CD4-positive, alpha-beta T cell (primary cell): ENCODE measurements around the gene FOSL1. TPM values are rescaled to one million over a fixed set of nuclear protein-coding genes. Genes with fewer than 3 reads are reported as not detected.

ENCODE experiments used
- ATAC-seq: fragments of 200-7000 bp; cut with Tn5 transposase; one replicate; pipeline ENCODE4 v1.10.0; 2022; ENCODE audit warnings: mild to moderate bottlenecking; ENCODE audit not compliant: poor library complexity
- CTCF ChIA-PET: fragments of 350-600 bp; sonication (Branson Sonifier 250); formaldehyde crosslinking; loops from one replicate; lab custom pipeline; 2021; ENCODE audit warnings: antibody characterized with exemption, inconsistent platforms; lab: Charles Lee
- POLR2A ChIA-PET: fragments of 350-600 bp; sonication (Branson Sonifier 250); formaldehyde crosslinking; loops from one replicate; lab custom pipeline; 2021; ENCODE audit warnings: antibody characterized with exemption, inconsistent platforms; lab: Charles Lee
- DNase-seq, 14 experiments: peaks; one replicate each; pipeline ENCODE4 v3.0.0-alpha.2; 2013 to 2020; ENCODE audit warnings: mixed read lengths in 2 of 14
- H3K27ac ChIP-seq, 2 donors: one replicate each; pipeline versions ENCODE4 v1.5.1 to v1.7.0; 2013; ENCODE audit warnings: low read length in 2 of 2, low read depth in 1 of 2, mild to moderate bottlenecking in 1 of 2
- H3K27me3 ChIP-seq, 2 experiments: 1 replicate in 1 of 2; 2 replicates in 1 of 2; pipeline versions ENCODE4 v1.6.1 to v1.7.0; 2013; ENCODE audit warnings: low read length in 2 of 2, control low read depth in 1 of 2, mild to moderate bottlenecking in 1 of 2, moderate library complexity in 1 of 2; ENCODE audit not compliant: insufficient read depth in 2 of 2, control insufficient read depth in 1 of 2
- H3K36me3 ChIP-seq: one replicate; pipeline ENCODE4 v1.6.1; 2013; ENCODE audit warnings: low read length, control low read depth; ENCODE audit not compliant: insufficient read depth
- H3K4me1 ChIP-seq: one replicate; pipeline ENCODE4 v1.6.1; 2013; ENCODE audit warnings: low read length, control low read depth; ENCODE audit not compliant: insufficient read depth
- H3K4me3 ChIP-seq: one replicate; pipeline ENCODE4 v1.5.1; 2013; ENCODE audit warnings: mild to moderate bottlenecking, low read length, moderate library complexity
- H3K9me3 ChIP-seq, 2 experiments: 1 replicate in 1 of 2; 2 replicates in 1 of 2; pipeline versions ENCODE4 v1.6.1 to v1.7.0; 2013; ENCODE audit warnings: low read length in 2 of 2, mild to moderate bottlenecking in 2 of 2, control low read depth in 1 of 2, moderate library complexity in 1 of 2; ENCODE audit not compliant: control insufficient read depth in 1 of 2, insufficient read depth in 1 of 2
- H3K27ac Mint-ChIP-seq: one replicate; pipeline ENCODE4 v1.8.0; 2020; ENCODE audit warnings: mixed read lengths
- H3K27me3 Mint-ChIP-seq: one replicate; pipeline ENCODE4 v1.8.0; 2021; ENCODE audit warnings: mixed read lengths
- H3K36me3 Mint-ChIP-seq: one replicate; pipeline ENCODE4 v1.8.0; 2021; ENCODE audit warnings: low read depth, mixed read lengths
- H3K4me1 Mint-ChIP-seq: one replicate; pipeline ENCODE4 v1.8.0; 2021; ENCODE audit warnings: low read depth, mixed read lengths
- H3K4me3 Mint-ChIP-seq: one replicate; pipeline ENCODE4 v1.8.0; 2020; ENCODE audit warnings: mild to moderate bottlenecking, mixed read lengths
- H3K9me3 Mint-ChIP-seq: one replicate; pipeline ENCODE4 v1.8.0; 2020; ENCODE audit warnings: mixed read lengths
- CTCF ChIP-seq: fragments of 200-600 bp; IDR thresholded peaks from one replicate; pipeline ENCODE4 v1.8.0; 2022; ENCODE audit warnings: antibody characterized with exemption, mild to moderate bottlenecking
- intact Hi-C, 2 experiments: fragments of 100-400 bp; cut with DNase I in 1 of 2; cut with micrococcal nuclease in 1 of 2; formaldehyde crosslinking; loops; one replicate each; pipeline versions ENCODE4 v1.15.1 to v1.9.0; 2023 to 2025; cut with DNase I, micrococcal nuclease
- total RNA-seq, 174 experiments: library from RNA in 2 of 174; stranded (reverse) in 2 of 174; gene quantifications; one replicate each; pipeline ENCODE4 v1.2.3 and lab custom pipeline; 2021 to 2026

FOSL1 gene
- total RNA-seq, 2 experiments from 2014 or later, result 1.8 to 2.2 TPM

- Mint-ChIP-seq H3K27me3 (no peaks in the 10 kb centered on the region), H3K9me3 (no peaks in the 10 kb centered on the region), H3K4me1 (no peaks in the 10 kb centered on the region), H3K36me3 (no peaks in the 10 kb centered on the region), H3K4me3 (no peak overlapping the region), H3K27ac (no peak overlapping the region)
- intact Hi-C loops, result no loop called here
- Histone ChIP-seq H3K9me3 (no peaks in the 10 kb centered on the region), H3K27ac (no peak overlapping the region), H3K4me1 (peaks cover 2% of the 10 kb centered on the region), H3K27me3 (no peaks in the 10 kb centered on the region), H3K36me3 (no peaks in the 10 kb centered on the region), H3K4me3 (no peak overlapping the region)
- CTCF ChIA-PET, result no interaction called here
- POLR2A ChIA-PET, result no interaction called here
- DNase-seq, result no peak
- no peak for ATAC-seq
- TF ChIP-seq CTCF, result no peak
These were observed 42.3 kb upstream of the FOSL1 start for GRCh38 chr11:65942531-65942930.

GRCh38 chr11:65941720-65942310 lies 41.6 kb upstream of the FOSL1 start:
- no peaks in the 10 kb centered on the region for H3K4me1 ChIP-seq
- no peak for ATAC-seq
- H3K4me3 ChIP-seq, result no peak overlapping the region
- no peaks in the 10 kb centered on the region for H3K9me3 Mint-ChIP-seq
- intact Hi-C loops, result no loop called here
- H3K9me3 ChIP-seq, result no peaks in the 10 kb centered on the region
- no peaks in the 10 kb centered on the region for H3K36me3 ChIP-seq
- H3K27me3 ChIP-seq, result no peaks in the 10 kb centered on the region
- H3K4me3 Mint-ChIP-seq, result no peak overlapping the region
- no peaks in the 10 kb centered on the region for H3K27me3 Mint-ChIP-seq
- no peak overlapping the region for H3K27ac Mint-ChIP-seq
- no peak for DNase-seq
- no peak overlapping the region for H3K27ac ChIP-seq
- ChIA-PET POLR2A (no interaction called here), CTCF (no interaction called here)
- TF ChIP-seq CTCF, result no peak
- no peaks in the 10 kb centered on the region for H3K4me1 Mint-ChIP-seq
- no peaks in the 10 kb centered on the region for H3K36me3 Mint-ChIP-seq

GRCh38 chr11:65937766-65938165 lies 37.6 kb upstream of the FOSL1 start:
- H3K4me1 ChIP-seq, result no peaks in the 10 kb centered on the region
- Mint-ChIP-seq H3K4me3 (no peak overlapping the region), H3K9me3 (no peaks in the 10 kb centered on the region), H3K27ac (no peak overlapping the region), H3K36me3 (no peaks in the 10 kb centered on the region), H3K27me3 (no peaks in the 10 kb centered on the region), H3K4me1 (no peaks in the 10 kb centered on the region)
- no peak for DNase-seq
- H3K4me3 ChIP-seq, result no peak overlapping the region
- no peak for ATAC-seq
- no peaks in the 10 kb centered on the region for H3K36me3 ChIP-seq
- H3K27ac ChIP-seq, result no peak overlapping the region
- intact Hi-C loops, result no loop called here
- no peak for TF ChIP-seq CTCF
- CTCF ChIA-PET, result no interaction called here
- POLR2A ChIA-PET, result no interaction called here
- H3K27me3 ChIP-seq, result no peaks in the 10 kb centered on the region
- H3K9me3 ChIP-seq, result no peaks in the 10 kb centered on the region
